Tibial nerve (tissue), 4 donors: ENCODE measurements around the gene NSUN4.

Source experiments
- CTCF ChIP-seq, 5 experiments: fragments of 200-600 bp in 3 of 5; fragments of 450-650 bp in 2 of 5; sonication (generic) in 3 of 5; IDR thresholded peaks; one replicate each; pipeline ENCODE4 v1.5.1; 2016 to 2019; ENCODE audit warnings: antibody characterized with exemption in 5 of 5, mild to moderate bottlenecking in 3 of 5, moderate library complexity in 2 of 5
- EP300 ChIP-seq, 2 donors: sonication (generic); formaldehyde crosslinking; IDR thresholded peaks; one replicate each; pipeline ENCODE4 v1.6.1; 2017; ENCODE audit warnings: antibody characterized with exemption in 2 of 2, mild to moderate bottlenecking in 1 of 2
- POLR2A ChIP-seq, 2 donors: fragments of 450-650 bp; IDR thresholded peaks; one replicate each; pipeline ENCODE4 v1.6.1; 2017; ENCODE audit warnings: antibody characterized with exemption in 2 of 2, mild to moderate bottlenecking in 2 of 2, moderate library complexity in 2 of 2

GRCh38 chr1:46405197-46405555 is 64.6 kb downstream of the NSUN4 start:
- no peak for TF ChIP-seq POLR2A (IDR thresholded peaks at IDR 0.05)
- no peak for TF ChIP-seq CTCF (IDR thresholded peaks at IDR 0.05)
- no peak for TF ChIP-seq EP300 (IDR thresholded peaks at IDR 0.05)
